Endothelial cell of umbilical vein (primary cell): Measurements from ENCODE around the gene IQGAP3.

Source experiments
- CTCF ChIP-seq, 2 donors: IDR thresholded peaks; 1 replicate in 1 of 2; 2 replicates in 1 of 2; pipeline ENCODE4 v1.5.1; 2011; ENCODE audit warnings: low read length in 2 of 2, mild to moderate bottlenecking in 2 of 2, moderate library complexity in 2 of 2, control low read depth in 1 of 2, inconsistent platforms in 1 of 2, low read depth in 1 of 2; ENCODE audit not compliant: insufficient read depth in 1 of 2; ENCODE audit errors: extremely low read depth in 1 of 2
- EZH2 ChIP-seq: IDR thresholded peaks from 2 replicates; pipeline ENCODE4 v1.6.1; 2012; ENCODE audit warnings: borderline replicate concordance, low read depth, mild to moderate bottlenecking, moderate library complexity, low read length, inconsistent platforms; ENCODE audit not compliant: severe bottlenecking
- FOS ChIP-seq: IDR thresholded peaks from 2 replicates; pipeline ENCODE4 v1.6.1; 2011; ENCODE audit warnings: mild to moderate bottlenecking, low read length, moderate library complexity, borderline replicate concordance; ENCODE audit not compliant: insufficient read depth
- MAX ChIP-seq: IDR thresholded peaks from 2 replicates; pipeline ENCODE4 v1.6.1; 2011; ENCODE audit not compliant: insufficient read depth, insufficient read length
- MYC ChIP-seq: IDR thresholded peaks from one replicate; pipeline ENCODE4 v1.6.1; 2011; ENCODE audit warnings: mild to moderate bottlenecking, low read depth, low read length
- POLR2A ChIP-seq: IDR thresholded peaks from 2 replicates; pipeline ENCODE4 v1.6.1; 2012; ENCODE audit warnings: low read depth, mild to moderate bottlenecking, control low read depth, low read length
- POLR2AphosphoS5 ChIP-seq: IDR thresholded peaks from 2 replicates; pipeline ENCODE4 v1.6.1; 2012; ENCODE audit warnings: low read depth, mild to moderate bottlenecking, control low read depth, low read length, moderate library complexity; ENCODE audit not compliant: insufficient read depth

DNA sequence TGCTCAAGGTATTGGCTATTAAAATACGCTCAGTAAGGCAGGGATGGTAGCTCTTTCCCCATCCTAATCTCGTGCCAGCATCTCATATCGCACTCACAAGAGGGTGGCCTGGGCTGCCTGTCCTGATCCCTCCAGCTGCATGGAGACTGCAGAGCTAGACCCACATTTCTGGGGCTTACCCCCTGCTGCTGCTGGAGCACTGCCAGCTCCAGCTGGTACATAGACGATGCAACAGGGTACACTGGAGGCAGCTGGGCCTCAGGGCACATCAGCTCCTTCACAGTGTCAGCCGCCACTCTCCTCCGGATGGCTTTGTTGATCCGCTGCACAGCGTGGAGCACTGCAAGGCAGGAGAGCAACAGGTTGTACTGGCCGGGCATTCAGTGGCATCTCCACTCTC is 16.0 kb downstream of the IQGAP3 start:
- TF ChIP-seq CTCF (IDR thresholded peaks at IDR 0.05; ENCODE audit: extremely low read depth in 1 of 2, insufficient read depth in 1 of 2, low read depth in 1 of 2, low read length in 2 of 2) (no peak), EZH2 (no peak), MAX (no peak), FOS (no peak), POLR2A (no peak), POLR2AphosphoS5 (no peak), MYC (no peak)
